Measurements from ENCODE around the gene SCOC. TPM values are rescaled to one million over a fixed set of nuclear protein-coding genes. Genes with fewer than 3 reads are reported as not detected.

The SCOC gene
- total and polyA plus RNA-seq, 2 of the 13 experiments (the other 11 are each of a cell fraction or from before 2014, with no cell fraction given), result 43.8 to 65.2 TPM

DNA sequence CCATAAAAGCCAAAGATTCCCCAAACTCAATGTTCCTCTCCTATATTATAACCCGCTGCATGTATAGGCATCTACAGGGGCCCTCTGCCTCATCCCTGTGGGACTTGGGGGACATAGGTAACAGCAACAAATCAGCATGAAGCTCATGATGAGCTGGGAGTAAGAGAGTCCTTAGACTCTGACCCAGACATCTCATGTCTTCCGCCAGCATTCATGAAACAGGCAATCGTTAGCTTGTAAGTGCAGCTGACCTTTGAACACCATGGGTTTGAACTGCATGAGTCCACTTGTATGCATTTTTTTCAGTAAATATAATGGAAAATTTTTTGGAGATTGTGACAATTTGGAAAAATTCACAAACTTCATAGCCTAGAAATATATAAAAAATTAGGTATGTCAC, 10.4 kb upstream of the SCOC start (continued):
- no peak for TF ChIP-seq PAWR (CRISPR knock-in tag; IDR thresholded peaks at IDR 0.05; ENCODE audit: borderline replicate concordance)
- no peak for TF ChIP-seq ZNF777 (CRISPR knock-in tag; IDR thresholded peaks at IDR 0.05)
- no peak for TF ChIP-seq ZBTB8A (CRISPR knock-in tag; IDR thresholded peaks at IDR 0.05; ENCODE audit: borderline replicate concordance, low read depth)
- TF ChIP-seq, protein P1, sequence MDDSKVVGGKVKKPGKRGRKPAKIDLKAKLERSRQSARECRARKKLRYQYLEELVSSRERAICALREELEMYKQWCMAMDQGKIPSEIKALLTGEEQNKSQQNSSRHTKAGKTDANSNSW (CRISPR knock-in tag; IDR thresholded peaks at IDR 0.05; ENCODE audit: borderline replicate concordance), result no peak
- TF ChIP-seq ZNF780A (CRISPR knock-in tag; IDR thresholded peaks at IDR 0.05), result no peak
- no peak for TF ChIP-seq ZNF333 (CRISPR knock-in tag; IDR thresholded peaks at IDR 0.05; ENCODE audit: borderline replicate concordance)
- no peak for TF ChIP-seq ZSCAN25 (CRISPR knock-in tag; IDR thresholded peaks at IDR 0.05)
- TF ChIP-seq ZBTB3 (CRISPR knock-in tag; IDR thresholded peaks at IDR 0.05; ENCODE audit: borderline replicate concordance, low read depth), result no peak
- no peak for TF ChIP-seq ZNF839 (CRISPR knock-in tag; IDR thresholded peaks at IDR 0.05; ENCODE audit: borderline replicate concordance)
- no peak for TF ChIP-seq ZSCAN9 (CRISPR knock-in tag; IDR thresholded peaks at IDR 0.05; ENCODE audit: borderline replicate concordance)
- no peak for TF ChIP-seq JARID2 (CRISPR knock-in tag; IDR thresholded peaks at IDR 0.05; ENCODE audit: insufficient replicate concordance)
- TF ChIP-seq SALL2 (CRISPR knock-in tag; IDR thresholded peaks at IDR 0.05), result no peak
- TF ChIP-seq HOXA7 (CRISPR knock-in tag; IDR thresholded peaks at IDR 0.05), result no peak
- TF ChIP-seq ZNF746 (CRISPR knock-in tag; IDR thresholded peaks at IDR 0.05), result no peak
- TF ChIP-seq PHB2 (IDR thresholded peaks at IDR 0.05; ENCODE audit: partially characterized antibody), result no peak
- TF ChIP-seq, protein P2, sequence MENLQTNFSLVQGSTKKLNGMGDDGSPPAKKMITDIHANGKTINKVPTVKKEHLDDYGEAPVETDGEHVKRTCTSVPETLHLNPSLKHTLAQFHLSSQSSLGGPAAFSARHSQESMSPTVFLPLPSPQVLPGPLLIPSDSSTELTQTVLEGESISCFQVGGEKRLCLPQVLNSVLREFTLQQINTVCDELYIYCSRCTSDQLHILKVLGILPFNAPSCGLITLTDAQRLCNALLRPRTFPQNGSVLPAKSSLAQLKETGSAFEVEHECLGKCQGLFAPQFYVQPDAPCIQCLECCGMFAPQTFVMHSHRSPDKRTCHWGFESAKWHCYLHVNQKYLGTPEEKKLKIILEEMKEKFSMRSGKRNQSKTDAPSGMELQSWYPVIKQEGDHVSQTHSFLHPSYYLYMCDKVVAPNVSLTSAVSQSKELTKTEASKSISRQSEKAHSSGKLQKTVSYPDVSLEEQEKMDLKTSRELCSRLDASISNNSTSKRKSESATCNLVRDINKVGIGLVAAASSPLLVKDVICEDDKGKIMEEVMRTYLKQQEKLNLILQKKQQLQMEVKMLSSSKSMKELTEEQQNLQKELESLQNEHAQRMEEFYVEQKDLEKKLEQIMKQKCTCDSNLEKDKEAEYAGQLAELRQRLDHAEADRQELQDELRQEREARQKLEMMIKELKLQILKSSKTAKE (CRISPR knock-in tag; IDR thresholded peaks at IDR 0.05; ENCODE audit: borderline replicate concordance), result peak; percentile 37; the same call in 1 of the 2 replicates
- no peak for TF ChIP-seq DPF2 (CRISPR knock-in tag; IDR thresholded peaks at IDR 0.05; ENCODE audit: borderline replicate concordance, low read depth)
- TF ChIP-seq KLF9 (CRISPR knock-in tag; IDR thresholded peaks at IDR 0.05; ENCODE audit: low read depth), result no peak
- TF ChIP-seq, protein P3, sequence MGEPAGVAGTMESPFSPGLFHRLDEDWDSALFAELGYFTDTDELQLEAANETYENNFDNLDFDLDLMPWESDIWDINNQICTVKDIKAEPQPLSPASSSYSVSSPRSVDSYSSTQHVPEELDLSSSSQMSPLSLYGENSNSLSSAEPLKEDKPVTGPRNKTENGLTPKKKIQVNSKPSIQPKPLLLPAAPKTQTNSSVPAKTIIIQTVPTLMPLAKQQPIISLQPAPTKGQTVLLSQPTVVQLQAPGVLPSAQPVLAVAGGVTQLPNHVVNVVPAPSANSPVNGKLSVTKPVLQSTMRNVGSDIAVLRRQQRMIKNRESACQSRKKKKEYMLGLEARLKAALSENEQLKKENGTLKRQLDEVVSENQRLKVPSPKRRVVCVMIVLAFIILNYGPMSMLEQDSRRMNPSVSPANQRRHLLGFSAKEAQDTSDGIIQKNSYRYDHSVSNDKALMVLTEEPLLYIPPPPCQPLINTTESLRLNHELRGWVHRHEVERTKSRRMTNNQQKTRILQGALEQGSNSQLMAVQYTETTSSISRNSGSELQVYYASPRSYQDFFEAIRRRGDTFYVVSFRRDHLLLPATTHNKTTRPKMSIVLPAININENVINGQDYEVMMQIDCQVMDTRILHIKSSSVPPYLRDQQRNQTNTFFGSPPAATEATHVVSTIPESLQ (CRISPR knock-in tag; conservative IDR thresholded peaks at IDR 0.05), result no peak
- TF ChIP-seq, protein P4, sequence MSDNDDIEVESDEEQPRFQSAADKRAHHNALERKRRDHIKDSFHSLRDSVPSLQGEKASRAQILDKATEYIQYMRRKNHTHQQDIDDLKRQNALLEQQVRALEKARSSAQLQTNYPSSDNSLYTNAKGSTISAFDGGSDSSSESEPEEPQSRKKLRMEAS (IDR thresholded peaks at IDR 0.05), result no peak
- no peak for TF ChIP-seq RFX5 (IDR thresholded peaks at IDR 0.05; ENCODE audit: low read depth, low read length)
- no peak for TF ChIP-seq ETV6 (CRISPR knock-in tag; conservative IDR thresholded peaks at IDR 0.05)
- TF ChIP-seq SOX5 (CRISPR knock-in tag; IDR thresholded peaks at IDR 0.05; ENCODE audit: borderline replicate concordance), result peak; percentile 48; the same call in 1 of the 2 replicates
- TF ChIP-seq, protein P5, sequence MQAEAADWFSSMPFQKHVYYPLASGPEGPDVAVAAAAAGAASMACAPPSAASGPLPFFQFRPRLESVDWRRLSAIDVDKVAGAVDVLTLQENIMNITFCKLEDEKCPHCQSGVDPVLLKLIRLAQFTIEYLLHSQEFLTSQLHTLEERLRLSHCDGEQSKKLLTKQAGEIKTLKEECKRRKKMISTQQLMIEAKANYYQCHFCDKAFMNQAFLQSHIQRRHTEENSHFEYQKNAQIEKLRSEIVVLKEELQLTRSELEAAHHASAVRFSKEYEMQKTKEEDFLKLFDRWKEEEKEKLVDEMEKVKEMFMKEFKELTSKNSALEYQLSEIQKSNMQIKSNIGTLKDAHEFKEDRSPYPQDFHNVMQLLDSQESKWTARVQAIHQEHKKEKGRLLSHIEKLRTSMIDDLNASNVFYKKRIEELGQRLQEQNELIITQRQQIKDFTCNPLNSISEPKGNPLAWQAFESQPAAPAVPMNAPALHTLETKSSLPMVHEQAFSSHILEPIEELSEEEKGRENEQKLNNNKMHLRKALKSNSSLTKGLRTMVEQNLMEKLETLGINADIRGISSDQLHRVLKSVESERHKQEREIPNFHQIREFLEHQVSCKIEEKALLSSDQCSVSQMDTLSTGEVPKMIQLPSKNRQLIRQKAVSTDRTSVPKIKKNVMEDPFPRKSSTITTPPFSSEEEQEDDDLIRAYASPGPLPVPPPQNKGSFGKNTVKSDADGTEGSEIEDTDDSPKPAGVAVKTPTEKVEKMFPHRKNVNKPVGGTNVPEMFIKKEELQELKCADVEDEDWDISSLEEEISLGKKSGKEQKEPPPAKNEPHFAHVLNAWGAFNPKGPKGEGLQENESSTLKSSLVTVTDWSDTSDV (CRISPR knock-in tag; IDR thresholded peaks at IDR 0.05), result no peak
- no peak for TF ChIP-seq MBNL3 (CRISPR knock-in tag; conservative IDR thresholded peaks at IDR 0.05)
